ENCODE measurements around the gene SV2C.

The SV2C gene

GRCh38 chr5:76376866-76377230 is 293.7 kb downstream of the SV2C start:
- no peak for DNase-seq (ENCODE audit: extremely low spot score)
- TF ChIP-seq SUZ12 (IDR thresholded peaks at IDR 0.05), result no peak
- no peak for TF ChIP-seq FOXK2 (IDR thresholded peaks at IDR 0.05)
- TF ChIP-seq BHLHE40 (IDR thresholded peaks at IDR 0.05; ENCODE audit: borderline replicate concordance), result no peak
- no peak for TF ChIP-seq ARNT (IDR thresholded peaks at IDR 0.05)
- no peak for TF ChIP-seq CTBP1 (IDR thresholded peaks at IDR 0.05; ENCODE audit: borderline replicate concordance)
- TF ChIP-seq L3MBTL2 (conservative IDR thresholded peaks at IDR 0.05), result no peak
- no peak for TF ChIP-seq SP1 (IDR thresholded peaks at IDR 0.05)
- no peak for TF ChIP-seq PKNOX1 (IDR thresholded peaks at IDR 0.05)
- no peak for TF ChIP-seq FOXM1 (IDR thresholded peaks at IDR 0.05; ENCODE audit: borderline replicate concordance)
- no peak for TF ChIP-seq FOXA1 (IDR thresholded peaks at IDR 0.05)
- POLR2A ChIA-PET, result no interaction called here
- CTCF ChIA-PET, result no interaction called here

GRCh38 chr5:76378355-76378754 is 295.2 kb downstream of the SV2C start:
- ChIA-PET POLR2A (no interaction called here), CTCF (no interaction called here)
- no peak for TF ChIP-seq NFRKB (IDR thresholded peaks at IDR 0.05)
- DNase-seq (ENCODE audit: extremely low spot score), result no peak

- TF ChIP-seq FOXA1 (IDR thresholded peaks at IDR 0.05), result no peak
- TF ChIP-seq NFRKB (IDR thresholded peaks at IDR 0.05), result no peak
- no peak for TF ChIP-seq TARDBP (IDR thresholded peaks at IDR 0.05)
- no peak for TF ChIP-seq L3MBTL2 (conservative IDR thresholded peaks at IDR 0.05)
- TF ChIP-seq HDGF (IDR thresholded peaks at IDR 0.05; ENCODE audit: borderline replicate concordance), result no peak
- no peak for TF ChIP-seq SP1 (IDR thresholded peaks at IDR 0.05)
- no peak for TF ChIP-seq FOXK2 (IDR thresholded peaks at IDR 0.05)
- TF ChIP-seq LEF1 (IDR thresholded peaks at IDR 0.05; ENCODE audit: borderline replicate concordance), result no peak
- no peak for TF ChIP-seq ARNT (IDR thresholded peaks at IDR 0.05)
- TF ChIP-seq CTBP1 (IDR thresholded peaks at IDR 0.05; ENCODE audit: borderline replicate concordance), result no peak
- no peak for TF ChIP-seq PKNOX1 (IDR thresholded peaks at IDR 0.05)
- no peak for TF ChIP-seq ZNF384 (IDR thresholded peaks at IDR 0.05)
- no peak for TF ChIP-seq FOXM1 (IDR thresholded peaks at IDR 0.05; ENCODE audit: borderline replicate concordance)
- TF ChIP-seq BHLHE40 (IDR thresholded peaks at IDR 0.05; ENCODE audit: borderline replicate concordance), result no peak
- no peak for TF ChIP-seq SUZ12 (IDR thresholded peaks at IDR 0.05)
- CTCF ChIA-PET, result interaction anchor here (0.7 kb wide), 1 partner anchor 70 kb away, joined by 4 read pairs; no protein-coding TSS in a partner anchor
- POLR2A ChIA-PET, result no interaction called here
- DNase-seq (ENCODE audit: extremely low spot score), result no peak
Observed at GRCh38 chr5:76379316-76379715, 296.1 kb downstream of the SV2C start.

GRCh38 chr5:76379855-76380254 is 296.7 kb downstream of the SV2C start:
- POLR2A ChIA-PET, result no interaction called here
- DNase-seq (ENCODE audit: extremely low spot score), result no peak
- no peak for TF ChIP-seq HDGF (IDR thresholded peaks at IDR 0.05; ENCODE audit: borderline replicate concordance)
- TF ChIP-seq LEF1 (IDR thresholded peaks at IDR 0.05; ENCODE audit: borderline replicate concordance), result no peak
- no peak for TF ChIP-seq SP1 (IDR thresholded peaks at IDR 0.05)
- TF ChIP-seq ELF4 (IDR thresholded peaks at IDR 0.05), result no peak
- CTCF ChIA-PET, result no interaction called here

- TF ChIP-seq BHLHE40 (IDR thresholded peaks at IDR 0.05; ENCODE audit: borderline replicate concordance), result no peak
- no peak for TF ChIP-seq SUZ12 (IDR thresholded peaks at IDR 0.05)
- no peak for TF ChIP-seq L3MBTL2 (conservative IDR thresholded peaks at IDR 0.05)
- TF ChIP-seq SP1 (IDR thresholded peaks at IDR 0.05), result no peak
- TF ChIP-seq FOXA1 (IDR thresholded peaks at IDR 0.05), result no peak
- no peak for TF ChIP-seq ARNT (IDR thresholded peaks at IDR 0.05)
- no peak for TF ChIP-seq NFRKB (IDR thresholded peaks at IDR 0.05)
- TF ChIP-seq ELF4 (IDR thresholded peaks at IDR 0.05), result no peak
- no peak for TF ChIP-seq ZNF384 (IDR thresholded peaks at IDR 0.05)
- TF ChIP-seq CTBP1 (IDR thresholded peaks at IDR 0.05; ENCODE audit: borderline replicate concordance), result no peak
- TF ChIP-seq HDGF (IDR thresholded peaks at IDR 0.05; ENCODE audit: borderline replicate concordance), result no peak
- TF ChIP-seq PKNOX1 (IDR thresholded peaks at IDR 0.05), result no peak
- TF ChIP-seq LEF1 (IDR thresholded peaks at IDR 0.05; ENCODE audit: borderline replicate concordance), result no peak
- TF ChIP-seq TARDBP (IDR thresholded peaks at IDR 0.05), result no peak
- no peak for TF ChIP-seq FOXK2 (IDR thresholded peaks at IDR 0.05)
- no peak for TF ChIP-seq FOXM1 (IDR thresholded peaks at IDR 0.05; ENCODE audit: borderline replicate concordance)
- POLR2A ChIA-PET, result no interaction called here
- CTCF ChIA-PET, result interaction anchor here (1.4 kb wide), 1 partner anchor 23 kb away, joined by 3 read pairs; the partner anchor contains the start of gene IQGAP2
- DNase-seq (ENCODE audit: extremely low spot score), result no peak
Observed at GRCh38 chr5:76380346-76381066, 297.3 kb downstream of the SV2C start.

GRCh38 chr5:76383126-76383832 is 300.1 kb downstream of the SV2C start:
- DNase-seq (ENCODE audit: extremely low spot score), result no peak
- CTCF ChIA-PET, result interaction anchor here (0.6 to 1.3 kb wide), 2 partner anchors 13 to 20 kb away, joined by 3 to 4 read pairs; partner anchors contain the start of gene IQGAP2
- POLR2A ChIA-PET, result no interaction called here
- TF ChIP-seq SP1 (IDR thresholded peaks at IDR 0.05), result no peak
- no peak for TF ChIP-seq TARDBP (IDR thresholded peaks at IDR 0.05)

Measured in HEK293T (cell line).